ENCODE results near the gene GLMP. TPM values are rescaled to one million over a fixed set of nuclear protein-coding genes. Genes with fewer than 3 reads are reported as not detected.

Gene GLMP
- total RNA-seq, 2 donors from 2014 or later = 17.2 to 19.6 TPM

GRCh38 chr1:156281693-156282478 is 13.6 kb downstream of the GLMP start:
- no peak for ATAC-seq
- DNase-seq (ENCODE audit: low spot score) = no peak
- peak overlapping the region; percentile 93 to 98 for H3K27ac Mint-ChIP-seq
- no peaks in the 10 kb centered on the region for H3K9me3 Mint-ChIP-seq
- H3K27me3 Mint-ChIP-seq = no peaks in the 10 kb centered on the region
- peaks cover 15% of the 10 kb centered on the region for H3K36me3 Mint-ChIP-seq
- peak overlapping the region; percentile 99 for H3K4me3 Mint-ChIP-seq
- peaks cover 35 to 42% of the 10 kb centered on the region in 2 donors for H3K4me1 Mint-ChIP-seq (ENCODE audit: low read depth in 2 of 2)

- Mint-ChIP-seq H3K4me3 (peak overlapping the region; percentile 99), H3K36me3 (peaks cover 15% of the 10 kb centered on the region), H3K27me3 (no peaks in the 10 kb centered on the region), H3K9me3 (no peaks in the 10 kb centered on the region), H3K4me1 (ENCODE audit: low read depth in 2 of 2) (peaks cover 35 to 42% of the 10 kb centered on the region in 2 donors), H3K27ac (peak overlapping the region; percentile 93 to 98)
- ATAC-seq (peak in 1 of 2 donors; percentile 70), DNase-seq (ENCODE audit: low spot score) (no peak)
Measured at GRCh38 chr1:156281281-156281680, 14.2 kb downstream of the GLMP start.

GRCh38 chr1:156279837-156280236 is 15.6 kb downstream of the GLMP start:
- H3K4me1 Mint-ChIP-seq (ENCODE audit: low read depth in 2 of 2) = peaks cover 35 to 42% of the 10 kb centered on the region in 2 donors
- H3K9me3 Mint-ChIP-seq = no peaks in the 10 kb centered on the region
- peak overlapping the region in 1 of 2 donors; percentile 21 for H3K27ac Mint-ChIP-seq
- peaks cover 20% of the 10 kb centered on the region for H3K36me3 Mint-ChIP-seq
- ATAC-seq = no peak
- DNase-seq (ENCODE audit: low spot score) = no peak
- H3K27me3 Mint-ChIP-seq = no peaks in the 10 kb centered on the region
- peak overlapping the region; percentile 99 for H3K4me3 Mint-ChIP-seq

- Mint-ChIP-seq H3K36me3 (peaks cover 40% of the 10 kb centered on the region), H3K4me1 (ENCODE audit: low read depth in 2 of 2) (peaks cover 17 to 27% of the 10 kb centered on the region in 2 donors), H3K27me3 (no peaks in the 10 kb centered on the region), H3K9me3 (no peaks in the 10 kb centered on the region), H3K4me3 (no peak overlapping the region), H3K27ac (peak overlapping the region in 1 of 2 donors; percentile 52)
- no peak for DNase-seq (ENCODE audit: low spot score)
- ATAC-seq = no peak
Measured at GRCh38 chr1:156276966-156277381, 18.5 kb downstream of the GLMP start.

- H3K4me3 Mint-ChIP-seq = no peak overlapping the region
- ATAC-seq (no peak), DNase-seq (ENCODE audit: low spot score) (no peak)
- no peak overlapping the region for H3K27ac Mint-ChIP-seq
- H3K36me3 Mint-ChIP-seq = peaks cover 40% of the 10 kb centered on the region
- H3K4me1 Mint-ChIP-seq (ENCODE audit: low read depth in 2 of 2) = peaks cover 13 to 26% of the 10 kb centered on the region in 2 donors
- H3K9me3 Mint-ChIP-seq = no peaks in the 10 kb centered on the region
- H3K27me3 Mint-ChIP-seq = no peaks in the 10 kb centered on the region
Measured at GRCh38 chr1:156276532-156276931, 18.9 kb downstream of the GLMP start.

- no peaks in the 10 kb centered on the region for H3K9me3 Mint-ChIP-seq
- H3K36me3 Mint-ChIP-seq = peaks cover 42% of the 10 kb centered on the region
- peaks cover 0 to 4% of the 10 kb centered on the region in 2 donors for H3K4me1 Mint-ChIP-seq (ENCODE audit: low read depth in 2 of 2)
- H3K27ac Mint-ChIP-seq = no peak overlapping the region
- no peak for ATAC-seq
- H3K27me3 Mint-ChIP-seq = no peaks in the 10 kb centered on the region
- H3K4me3 Mint-ChIP-seq = no peak overlapping the region
- no peak for DNase-seq (ENCODE audit: low spot score)
Measured at GRCh38 chr1:156270314-156270713, 25.2 kb downstream of the GLMP start.

- DNase-seq (ENCODE audit: low spot score) = no peak
- Mint-ChIP-seq H3K27ac (no peak overlapping the region), H3K9me3 (no peaks in the 10 kb centered on the region), H3K4me3 (no peak overlapping the region), H3K36me3 (peaks cover 36% of the 10 kb centered on the region), H3K4me1 (ENCODE audit: low read depth in 2 of 2) (peaks cover 0 to 7% of the 10 kb centered on the region in 2 donors), H3K27me3 (no peaks in the 10 kb centered on the region)
- no peak for ATAC-seq
Measured at GRCh38 chr1:156268336-156268735, 27.1 kb downstream of the GLMP start.

- Mint-ChIP-seq H3K36me3 (peaks cover 35% of the 10 kb centered on the region), H3K27me3 (no peaks in the 10 kb centered on the region), H3K27ac (no peak overlapping the region), H3K4me3 (no peak overlapping the region), H3K4me1 (ENCODE audit: low read depth in 2 of 2) (peaks cover 0 to 7% of the 10 kb centered on the region in 2 donors), H3K9me3 (no peaks in the 10 kb centered on the region)
- DNase-seq (ENCODE audit: low spot score) = no peak
- no peak for ATAC-seq
Measured at GRCh38 chr1:156266051-156266450, 29.4 kb downstream of the GLMP start.

- Mint-ChIP-seq H3K27me3 (no peaks in the 10 kb centered on the region), H3K4me1 (ENCODE audit: low read depth in 2 of 2) (peaks cover under 1 to 8% of the 10 kb centered on the region in 2 donors), H3K9me3 (no peaks in the 10 kb centered on the region), H3K27ac (no peak overlapping the region), H3K4me3 (no peak overlapping the region), H3K36me3 (peaks cover 42% of the 10 kb centered on the region)
- ATAC-seq (no peak), DNase-seq (ENCODE audit: low spot score) (no peak)
Measured at GRCh38 chr1:156263288-156263655, 32.2 kb downstream of the GLMP start.

- Mint-ChIP-seq H3K4me3 (no peak overlapping the region), H3K27me3 (no peaks in the 10 kb centered on the region), H3K27ac (no peak overlapping the region), H3K9me3 (no peaks in the 10 kb centered on the region), H3K36me3 (peaks cover 42% of the 10 kb centered on the region), H3K4me1 (ENCODE audit: low read depth in 2 of 2) (peaks cover 7 to 14% of the 10 kb centered on the region in 2 donors)
- DNase-seq (ENCODE audit: low spot score) (no peak), ATAC-seq (peak in 1 of 2 donors; percentile 29)
Measured at GRCh38 chr1:156262461-156263287, 32.8 kb downstream of the GLMP start.

- Mint-ChIP-seq H3K27me3 (no peaks in the 10 kb centered on the region), H3K36me3 (peaks cover 31% of the 10 kb centered on the region), H3K27ac (peak overlapping the region in 1 of 2 donors; percentile 33), H3K4me3 (no peak overlapping the region), H3K4me1 (ENCODE audit: low read depth in 2 of 2) (peaks cover 10 to 18% of the 10 kb centered on the region in 2 donors), H3K9me3 (no peaks in the 10 kb centered on the region)
- ATAC-seq = no peak
- DNase-seq (ENCODE audit: low spot score) = no peak
Measured at GRCh38 chr1:156260896-156261295, 34.6 kb downstream of the GLMP start.

GRCh38 chr1:156259805-156260204 is 35.7 kb downstream of the GLMP start:
- Mint-ChIP-seq H3K4me1 (ENCODE audit: low read depth in 2 of 2) (peaks cover 10 to 18% of the 10 kb centered on the region in 2 donors), H3K27ac (no peak overlapping the region), H3K4me3 (no peak overlapping the region), H3K36me3 (peaks cover 25% of the 10 kb centered on the region), H3K27me3 (no peaks in the 10 kb centered on the region), H3K9me3 (no peaks in the 10 kb centered on the region)
- no peak for DNase-seq (ENCODE audit: low spot score)
- no peak for ATAC-seq

GRCh38 chr1:156258859-156259258 is 36.6 kb downstream of the GLMP start:
- Mint-ChIP-seq H3K27ac (no peak overlapping the region), H3K27me3 (no peaks in the 10 kb centered on the region), H3K4me1 (ENCODE audit: low read depth in 2 of 2) (peaks cover 10 to 15% of the 10 kb centered on the region in 2 donors), H3K4me3 (no peak overlapping the region), H3K9me3 (no peaks in the 10 kb centered on the region), H3K36me3 (peaks cover 25% of the 10 kb centered on the region)
- no peak for DNase-seq (ENCODE audit: low spot score)
- no peak for ATAC-seq

GRCh38 chr1:156257711-156258110 is 37.8 kb downstream of the GLMP start:
- Mint-ChIP-seq H3K27ac (peak overlapping the region in 1 of 2 donors; percentile 35), H3K9me3 (no peaks in the 10 kb centered on the region), H3K4me1 (ENCODE audit: low read depth in 2 of 2) (peaks cover 10 to 11% of the 10 kb centered on the region in 2 donors), H3K36me3 (peaks cover 31% of the 10 kb centered on the region), H3K27me3 (no peaks in the 10 kb centered on the region), H3K4me3 (no peak overlapping the region)
- peak; percentile 67 to 69 for ATAC-seq
- no peak for DNase-seq (ENCODE audit: low spot score)

Data from natural killer cell treated with Interleukin-12 subunit alpha and Interleukin-12 subunit beta and Interleukin-15 and Interleukin-18, amount 100 ng/mL, for 72 hours (primary cell).